CD4-positive, alpha-beta T cell (primary cell): ENCODE measurements around the gene RNF32. TPM values are rescaled to one million over a fixed set of nuclear protein-coding genes. Genes with fewer than 3 reads are reported as not detected.

Experiments
- ATAC-seq: fragments of 200-7000 bp; cut with Tn5 transposase; one replicate; pipeline ENCODE4 v1.10.0; 2022; ENCODE audit warnings: mild to moderate bottlenecking; ENCODE audit not compliant: poor library complexity
- CTCF ChIA-PET: fragments of 350-600 bp; sonication (Branson Sonifier 250); formaldehyde crosslinking; loops from one replicate; lab custom pipeline; 2021; ENCODE audit warnings: antibody characterized with exemption, inconsistent platforms; lab: Charles Lee
- POLR2A ChIA-PET: fragments of 350-600 bp; sonication (Branson Sonifier 250); formaldehyde crosslinking; loops from one replicate; lab custom pipeline; 2021; ENCODE audit warnings: antibody characterized with exemption, inconsistent platforms; lab: Charles Lee
- DNase-seq, 14 experiments: peaks; one replicate each; pipeline ENCODE4 v3.0.0-alpha.2; 2013 to 2020; ENCODE audit warnings: mixed read lengths in 2 of 14
- H3K27ac ChIP-seq, 2 donors: one replicate each; pipeline versions ENCODE4 v1.5.1 to v1.7.0; 2013; ENCODE audit warnings: low read length in 2 of 2, low read depth in 1 of 2, mild to moderate bottlenecking in 1 of 2
- H3K27me3 ChIP-seq, 2 experiments: 1 replicate in 1 of 2; 2 replicates in 1 of 2; pipeline versions ENCODE4 v1.6.1 to v1.7.0; 2013; ENCODE audit warnings: low read length in 2 of 2, control low read depth in 1 of 2, mild to moderate bottlenecking in 1 of 2, moderate library complexity in 1 of 2; ENCODE audit not compliant: insufficient read depth in 2 of 2, control insufficient read depth in 1 of 2
- H3K36me3 ChIP-seq: one replicate; pipeline ENCODE4 v1.6.1; 2013; ENCODE audit warnings: low read length, control low read depth; ENCODE audit not compliant: insufficient read depth
- H3K4me1 ChIP-seq: one replicate; pipeline ENCODE4 v1.6.1; 2013; ENCODE audit warnings: low read length, control low read depth; ENCODE audit not compliant: insufficient read depth
- H3K4me3 ChIP-seq: one replicate; pipeline ENCODE4 v1.5.1; 2013; ENCODE audit warnings: mild to moderate bottlenecking, low read length, moderate library complexity
- H3K9me3 ChIP-seq, 2 experiments: 1 replicate in 1 of 2; 2 replicates in 1 of 2; pipeline versions ENCODE4 v1.6.1 to v1.7.0; 2013; ENCODE audit warnings: low read length in 2 of 2, mild to moderate bottlenecking in 2 of 2, control low read depth in 1 of 2, moderate library complexity in 1 of 2; ENCODE audit not compliant: control insufficient read depth in 1 of 2, insufficient read depth in 1 of 2
- H3K27ac Mint-ChIP-seq: one replicate; pipeline ENCODE4 v1.8.0; 2020; ENCODE audit warnings: mixed read lengths
- H3K27me3 Mint-ChIP-seq: one replicate; pipeline ENCODE4 v1.8.0; 2021; ENCODE audit warnings: mixed read lengths
- H3K36me3 Mint-ChIP-seq: one replicate; pipeline ENCODE4 v1.8.0; 2021; ENCODE audit warnings: low read depth, mixed read lengths
- H3K4me1 Mint-ChIP-seq: one replicate; pipeline ENCODE4 v1.8.0; 2021; ENCODE audit warnings: low read depth, mixed read lengths
- H3K4me3 Mint-ChIP-seq: one replicate; pipeline ENCODE4 v1.8.0; 2020; ENCODE audit warnings: mild to moderate bottlenecking, mixed read lengths
- H3K9me3 Mint-ChIP-seq: one replicate; pipeline ENCODE4 v1.8.0; 2020; ENCODE audit warnings: mixed read lengths
- CTCF ChIP-seq: fragments of 200-600 bp; IDR thresholded peaks from one replicate; pipeline ENCODE4 v1.8.0; 2022; ENCODE audit warnings: antibody characterized with exemption, mild to moderate bottlenecking
- intact Hi-C, 2 experiments: fragments of 100-400 bp; cut with DNase I in 1 of 2; cut with micrococcal nuclease in 1 of 2; formaldehyde crosslinking; loops; one replicate each; pipeline versions ENCODE4 v1.15.1 to v1.9.0; 2023 to 2025; cut with DNase I, micrococcal nuclease
- total RNA-seq, 174 experiments: library from RNA in 2 of 174; stranded (reverse) in 2 of 174; gene quantifications; one replicate each; pipeline ENCODE4 v1.2.3 and lab custom pipeline; 2021 to 2026

The RNF32 gene
- total RNA-seq, 2 experiments from 2014 or later = 0.99 TPM; not detected in 1

GRCh38 chr7:156603629-156604028 lies 36.9 kb upstream of the RNF32 start:
- ChIA-PET CTCF (no interaction called here), POLR2A (interaction anchor here (0.9 kb wide), 1 partner anchor 38 kb away, joined by 4 read pairs; no protein-coding TSS in a partner anchor)
- Mint-ChIP-seq H3K36me3 (no peaks in the 10 kb centered on the region), H3K9me3 (no peaks in the 10 kb centered on the region), H3K27me3 (peaks cover 42% of the 10 kb centered on the region), H3K27ac (no peak overlapping the region), H3K4me1 (peaks cover 7% of the 10 kb centered on the region), H3K4me3 (no peak overlapping the region)
- Histone ChIP-seq H3K9me3 (peaks cover 0 to 4% of the 10 kb centered on the region in 2 experiments), H3K36me3 (no peaks in the 10 kb centered on the region), H3K4me3 (no peak overlapping the region), H3K4me1 (peaks cover 10% of the 10 kb centered on the region), H3K27ac (no peak overlapping the region), H3K27me3 (peaks cover 16 to 27% of the 10 kb centered on the region in 2 experiments)
- DNase-seq = no peak
- intact Hi-C loops = no loop called here
- no peak for TF ChIP-seq CTCF
- ATAC-seq = no peak

- intact Hi-C loops = no loop called here
- H3K4me3 Mint-ChIP-seq = no peak overlapping the region
- CTCF ChIA-PET = no interaction called here
These were observed 36.3 kb upstream of the RNF32 start for GRCh38 chr7:156604311-156604710.

GRCh38 chr7:156604836-156605695 lies 35.5 kb upstream of the RNF32 start:
- TF ChIP-seq CTCF = no peak
- intact Hi-C loops = no loop called here
- Histone ChIP-seq H3K27ac (no peak overlapping the region), H3K27me3 (peaks cover 16 to 27% of the 10 kb centered on the region in 2 experiments), H3K4me3 (no peak overlapping the region), H3K9me3 (peaks cover 0 to 4% of the 10 kb centered on the region in 2 experiments), H3K36me3 (no peaks in the 10 kb centered on the region), H3K4me1 (peaks cover 10% of the 10 kb centered on the region)
- Mint-ChIP-seq H3K27ac (no peak overlapping the region), H3K4me3 (no peak overlapping the region), H3K36me3 (no peaks in the 10 kb centered on the region), H3K4me1 (peaks cover 10% of the 10 kb centered on the region), H3K27me3 (peaks cover 53% of the 10 kb centered on the region), H3K9me3 (no peaks in the 10 kb centered on the region)
- ChIA-PET CTCF (no interaction called here), POLR2A (no interaction called here)
- no peak for DNase-seq
- ATAC-seq = no peak

More at GRCh38 chr7:156604311-156604710, 36.3 kb upstream of the RNF32 start:
- Histone ChIP-seq H3K4me1 (peaks cover 10% of the 10 kb centered on the region), H3K27me3 (peaks cover 16 to 27% of the 10 kb centered on the region in 2 experiments), H3K9me3 (peaks cover 0 to 4% of the 10 kb centered on the region in 2 experiments), H3K27ac (no peak overlapping the region), H3K36me3 (no peaks in the 10 kb centered on the region), H3K4me3 (no peak overlapping the region)
- H3K36me3 Mint-ChIP-seq = no peaks in the 10 kb centered on the region
- TF ChIP-seq CTCF = no peak
- H3K27me3 Mint-ChIP-seq = peaks cover 47% of the 10 kb centered on the region
- POLR2A ChIA-PET = interaction anchor here (0.9 kb wide), 1 partner anchor 37 kb away, joined by 4 read pairs; no protein-coding TSS in a partner anchor
- DNase-seq (no peak), ATAC-seq (no peak)
- peaks cover 10% of the 10 kb centered on the region for H3K4me1 Mint-ChIP-seq
- H3K27ac Mint-ChIP-seq = no peak overlapping the region
- no peaks in the 10 kb centered on the region for H3K9me3 Mint-ChIP-seq
